GM12875 (cell line): ENCODE results near the gene MS4A18.

Source experiments
- H3K4me3 ChIP-seq: one replicate; pipeline ENCODE4 v1.5.1; 2011; ENCODE audit warnings: low read depth, low read length, control low read depth
- TF ChIP-seq, protein P1 (sequence below): IDR thresholded peaks from 2 replicates; pipeline ENCODE4 v1.5.1; 2011; ENCODE audit warnings: low read depth, mild to moderate bottlenecking, control low read depth, inconsistent platforms, low read length, moderate library complexity, borderline replicate concordance; ENCODE audit not compliant: insufficient read depth

The MS4A18 gene

DNA sequence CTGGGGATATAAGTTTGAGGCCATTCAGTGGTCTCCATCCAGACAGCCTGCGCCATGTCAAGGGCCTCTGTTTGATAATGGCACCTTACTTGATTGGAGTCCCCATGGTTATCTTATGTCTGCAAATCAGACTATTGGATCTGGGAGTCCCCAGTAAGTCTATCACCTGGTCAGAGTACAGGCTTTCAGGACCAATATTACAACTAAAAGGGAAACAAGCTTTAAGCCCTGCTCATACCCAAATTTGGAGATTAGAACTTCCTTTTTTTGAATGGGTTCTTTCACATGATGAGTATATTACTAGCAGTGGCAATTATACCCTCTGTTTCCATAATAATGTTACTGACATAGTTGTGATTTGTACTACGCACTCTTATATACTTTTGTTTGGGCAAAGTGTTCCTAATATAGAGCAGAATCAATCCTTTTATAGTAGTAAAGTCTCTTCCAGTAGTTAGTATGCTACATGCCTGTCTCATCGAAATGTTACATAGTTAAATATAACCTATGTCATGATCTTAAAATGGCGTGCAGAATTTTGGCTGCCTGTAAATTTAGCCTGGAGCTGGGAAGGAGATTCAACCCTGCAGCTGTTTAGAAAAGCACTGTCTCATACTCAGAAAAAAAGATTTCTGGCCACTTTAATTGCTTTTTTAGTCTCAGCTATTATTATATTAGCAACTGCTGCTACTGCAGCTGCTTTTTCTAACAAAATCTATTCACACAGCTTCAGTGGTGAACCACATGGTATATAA, 37.1 kb downstream of the MS4A18 start:
- no peak overlapping the region for H3K4me3 ChIP-seq
- TF ChIP-seq, protein P1, sequence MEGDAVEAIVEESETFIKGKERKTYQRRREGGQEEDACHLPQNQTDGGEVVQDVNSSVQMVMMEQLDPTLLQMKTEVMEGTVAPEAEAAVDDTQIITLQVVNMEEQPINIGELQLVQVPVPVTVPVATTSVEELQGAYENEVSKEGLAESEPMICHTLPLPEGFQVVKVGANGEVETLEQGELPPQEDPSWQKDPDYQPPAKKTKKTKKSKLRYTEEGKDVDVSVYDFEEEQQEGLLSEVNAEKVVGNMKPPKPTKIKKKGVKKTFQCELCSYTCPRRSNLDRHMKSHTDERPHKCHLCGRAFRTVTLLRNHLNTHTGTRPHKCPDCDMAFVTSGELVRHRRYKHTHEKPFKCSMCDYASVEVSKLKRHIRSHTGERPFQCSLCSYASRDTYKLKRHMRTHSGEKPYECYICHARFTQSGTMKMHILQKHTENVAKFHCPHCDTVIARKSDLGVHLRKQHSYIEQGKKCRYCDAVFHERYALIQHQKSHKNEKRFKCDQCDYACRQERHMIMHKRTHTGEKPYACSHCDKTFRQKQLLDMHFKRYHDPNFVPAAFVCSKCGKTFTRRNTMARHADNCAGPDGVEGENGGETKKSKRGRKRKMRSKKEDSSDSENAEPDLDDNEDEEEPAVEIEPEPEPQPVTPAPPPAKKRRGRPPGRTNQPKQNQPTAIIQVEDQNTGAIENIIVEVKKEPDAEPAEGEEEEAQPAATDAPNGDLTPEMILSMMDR: no peak

DNA sequence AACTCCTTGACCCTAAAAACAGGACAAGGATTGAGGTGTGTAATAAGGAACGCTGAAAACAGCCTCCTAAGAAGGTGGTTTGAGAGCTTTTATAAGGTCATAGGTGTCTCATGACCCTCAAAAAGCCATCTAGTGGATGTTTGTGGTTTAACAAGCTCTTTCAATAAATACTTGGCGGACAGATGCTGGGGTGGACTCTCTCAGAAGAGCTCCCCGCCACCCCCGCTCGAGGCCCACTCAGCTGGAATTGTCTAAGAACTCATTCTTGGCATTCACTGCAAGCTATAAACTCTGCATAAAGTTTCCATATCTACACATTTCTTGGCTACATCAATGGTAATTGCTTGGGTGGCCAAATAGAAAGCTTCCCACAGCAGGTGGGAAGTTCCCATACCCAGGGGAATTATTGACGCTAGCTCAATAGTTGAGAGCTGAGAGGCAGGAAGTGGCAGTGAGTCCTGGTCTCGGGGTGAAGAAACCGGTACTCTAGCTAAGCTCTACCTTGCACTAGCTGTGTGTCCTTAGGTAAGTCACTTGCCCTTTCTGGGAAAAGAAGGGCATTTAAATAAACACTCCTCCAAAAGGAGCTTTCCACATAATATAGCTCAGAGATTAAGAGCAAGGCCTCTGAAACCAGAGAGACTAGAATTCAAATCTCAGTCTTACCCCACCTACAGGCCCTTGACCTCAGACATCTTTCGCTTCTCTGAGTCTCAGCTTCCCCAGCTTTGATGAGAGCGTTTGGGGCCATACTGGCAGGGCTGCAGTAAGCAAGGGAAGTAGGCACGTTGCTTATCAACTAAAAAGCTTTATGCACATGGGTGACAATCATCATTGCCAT, 38.6 kb downstream of the MS4A18 start:
- H3K4me3 ChIP-seq: no peak overlapping the region
- TF ChIP-seq, protein P1: peak; percentile 55; the same call in 1 of the 2 replicates

DNA sequence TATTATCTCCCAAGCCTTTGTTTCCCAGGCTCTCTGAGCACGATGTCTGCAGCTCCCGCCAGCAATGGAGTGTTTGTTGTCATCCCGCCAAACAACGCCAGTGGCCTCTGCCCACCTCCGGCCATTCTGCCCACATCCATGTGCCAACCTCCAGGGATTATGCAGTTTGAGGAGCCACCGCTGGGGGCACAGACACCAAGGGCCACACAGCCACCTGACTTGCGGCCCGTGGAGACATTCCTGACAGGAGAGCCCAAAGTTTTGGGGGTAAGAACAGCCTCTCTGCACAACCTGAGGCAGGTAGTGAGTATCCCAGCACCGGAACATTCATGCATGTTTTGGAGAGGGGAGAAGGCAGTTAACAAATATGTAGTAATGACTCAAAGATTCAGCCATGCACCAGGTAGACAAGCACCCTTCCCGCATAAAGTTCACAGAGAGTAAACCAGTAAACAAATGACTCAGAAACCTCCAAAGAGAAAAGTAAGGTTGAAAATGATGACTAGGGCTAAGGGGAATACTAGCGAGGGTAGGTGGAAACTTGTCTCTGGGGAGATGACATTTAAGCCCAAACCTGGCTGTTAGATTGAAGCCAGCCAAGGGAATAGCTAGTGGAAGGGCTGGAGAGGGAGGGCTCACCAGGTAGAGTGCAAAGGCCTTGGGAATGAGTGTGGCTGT, 39.3 kb downstream of the MS4A18 start:
- TF ChIP-seq, protein P1: peak; percentile 33; the same call in 1 of the 2 replicates
- no peak overlapping the region for H3K4me3 ChIP-seq

DNA sequence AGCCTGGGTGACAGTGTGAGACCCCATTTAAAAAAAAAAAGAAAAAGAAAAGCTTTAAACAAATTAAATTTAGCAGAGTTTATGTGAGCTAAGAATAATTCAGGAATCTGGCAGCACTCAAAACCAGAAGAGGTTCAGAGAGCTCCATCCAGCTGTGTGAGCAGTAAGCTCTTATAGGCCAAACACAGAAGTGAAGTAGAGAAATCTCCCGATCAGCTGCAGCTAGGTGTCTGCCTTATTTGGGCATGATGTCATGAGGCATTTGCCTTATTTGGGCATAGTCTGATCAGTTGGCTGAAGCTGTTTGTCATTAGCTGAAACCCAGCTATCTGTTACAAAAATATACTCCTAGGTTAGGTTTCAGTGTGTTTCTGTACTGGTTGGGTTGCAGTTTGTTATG, 40.4 kb downstream of the MS4A18 start:
- TF ChIP-seq, protein P1: no peak
- no peak overlapping the region for H3K4me3 ChIP-seq

DNA sequence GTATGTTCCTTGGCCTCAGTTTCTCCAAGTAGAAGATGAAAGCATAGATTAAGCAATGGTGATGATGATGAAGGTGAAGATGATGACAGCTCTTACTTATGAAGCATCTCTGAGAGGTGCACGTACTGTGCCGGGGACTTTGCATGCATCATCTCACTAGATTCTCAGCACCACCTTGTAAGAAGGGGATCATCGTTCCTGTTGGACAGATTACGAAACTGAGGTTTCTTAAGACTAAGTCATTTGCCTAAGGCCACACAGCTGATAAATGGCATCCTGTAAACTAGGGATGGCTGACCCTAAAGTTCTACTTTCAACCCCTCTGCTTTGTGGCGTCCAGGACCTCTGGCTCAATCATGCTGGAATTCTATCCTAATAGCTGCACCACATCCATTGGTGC, 40.8 kb downstream of the MS4A18 start:
- H3K4me3 ChIP-seq: no peak overlapping the region
- TF ChIP-seq, protein P1: no peak

DNA sequence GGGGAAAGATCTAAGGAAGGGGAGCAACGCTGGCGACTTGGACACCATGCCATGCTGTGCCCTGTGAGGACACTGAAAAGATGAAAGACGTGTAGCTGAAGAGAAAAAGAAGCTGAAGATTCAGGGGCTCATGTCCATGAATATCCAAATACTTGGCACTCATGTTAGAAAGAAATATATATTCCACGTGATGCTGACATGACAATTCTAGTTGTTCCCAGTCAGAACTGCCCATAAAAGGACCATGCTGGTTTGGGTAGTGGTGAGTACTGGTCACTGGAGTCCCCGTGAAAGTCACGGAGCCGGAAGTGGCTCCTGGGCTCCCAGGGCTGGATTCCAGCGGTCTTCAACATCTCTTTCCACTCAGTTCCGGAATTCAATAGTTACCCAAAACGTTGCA, 42.0 kb downstream of the MS4A18 start:
- TF ChIP-seq, protein P1: no peak
- no peak overlapping the region for H3K4me3 ChIP-seq
